Muscle layer of colon (tissue), 2 donors: ENCODE measurements around the gene UBTD1.

Experiments used
- H3K27ac ChIP-seq: one replicate; pipeline ENCODE4 v1.7.0; 2013; ENCODE audit warnings: low read depth, mild to moderate bottlenecking, low read length, moderate library complexity
- H3K27me3 ChIP-seq, 2 donors: one replicate each; pipeline ENCODE4 v1.7.0; 2013; ENCODE audit warnings: low read length in 2 of 2, mild to moderate bottlenecking in 2 of 2; ENCODE audit not compliant: insufficient read depth in 2 of 2, control insufficient read depth in 1 of 2
- H3K36me3 ChIP-seq: one replicate; pipeline ENCODE4 v1.7.0; 2013; ENCODE audit warnings: mild to moderate bottlenecking, low read length; ENCODE audit not compliant: insufficient read depth
- H3K4me1 ChIP-seq: one replicate; pipeline ENCODE4 v1.7.0; 2013; ENCODE audit warnings: mild to moderate bottlenecking, low read length; ENCODE audit not compliant: insufficient read depth
- H3K4me3 ChIP-seq, 2 donors: one replicate each; pipeline ENCODE4 v1.7.0; 2013; ENCODE audit warnings: low read length in 2 of 2, low read depth in 1 of 2, mild to moderate bottlenecking in 1 of 2, moderate library complexity in 1 of 2
- H3K9ac ChIP-seq: one replicate; pipeline ENCODE4 v1.7.0; 2013; ENCODE audit warnings: low read length
- H3K9me3 ChIP-seq: one replicate; pipeline ENCODE4 v1.7.0; 2013; ENCODE audit warnings: mild to moderate bottlenecking, low read length
- donor health status: abdominal sarcoma.
- donor health status: Adenocarcinoma of cecum.

UBTD1 gene

DNA sequence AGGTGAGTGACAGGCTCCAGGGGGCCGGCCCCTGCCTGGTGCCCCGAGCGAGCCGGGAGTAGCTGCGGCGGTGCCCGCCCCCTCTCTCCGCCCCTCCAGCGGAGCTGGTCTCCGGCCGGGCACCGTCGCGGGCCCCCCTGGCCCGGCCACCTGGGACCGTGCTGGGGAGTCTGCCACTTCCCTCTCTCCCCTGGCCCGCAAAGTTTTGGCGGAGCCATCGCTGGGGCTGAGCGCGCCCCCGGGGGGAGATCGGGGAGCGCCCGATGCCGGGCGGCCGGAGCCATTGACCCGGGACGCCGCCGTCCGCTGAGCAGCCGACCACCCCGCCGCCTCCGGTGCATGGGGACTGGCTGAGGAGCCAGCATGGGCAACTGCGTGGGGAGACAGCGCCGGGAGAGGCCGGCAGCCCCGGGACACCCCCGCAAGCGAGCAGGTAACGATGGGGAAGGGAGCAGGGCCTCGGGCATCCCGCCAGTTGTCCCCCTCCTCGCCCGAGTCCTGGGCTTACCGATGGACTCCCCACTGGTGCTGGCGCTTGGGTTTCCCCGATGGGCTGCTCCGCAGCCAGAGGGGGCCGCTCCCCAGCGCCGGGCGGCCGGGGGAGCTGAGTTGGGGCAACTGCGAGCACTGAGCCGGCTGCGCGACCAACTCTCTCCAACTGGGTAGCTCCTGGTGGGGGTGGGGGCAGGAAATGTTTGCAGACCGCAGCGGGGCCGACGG lies at the start of gene UBTD1:
Gene UBTD1 (plus strand): TSS at position 84 of the 720 bp plus-strand sequence. CDS start 280 bp downstream, at position 364.
- Histone ChIP-seq H3K9ac (peak within 1 kb of the TSS; percentile 77), H3K4me3 (peak within 1 kb of the TSS; percentile 90 to 99), H3K27me3 (no peaks in the 10 kb centered on the region), H3K36me3 (peaks cover 3% of the 10 kb centered on the region), H3K27ac (peak within 1 kb of the TSS; percentile 83), H3K9me3 (no peaks in the 10 kb centered on the region), H3K4me1 (peaks cover 31% of the 10 kb centered on the region)

GRCh38 chr10:97450828-97451227 lies 47.9 kb upstream of the UBTD1 start:
- no peaks in the 10 kb centered on the region for H3K9me3 ChIP-seq
- H3K4me3 ChIP-seq = no peak overlapping the region
- no peak overlapping the region for H3K27ac ChIP-seq
- H3K27me3 ChIP-seq = no peaks in the 10 kb centered on the region
- no peak overlapping the region for H3K9ac ChIP-seq
- H3K36me3 ChIP-seq = peaks cover 33% of the 10 kb centered on the region
- H3K4me1 ChIP-seq = peaks cover 17% of the 10 kb centered on the region

- no peak overlapping the region for H3K27ac ChIP-seq
- no peaks in the 10 kb centered on the region for H3K27me3 ChIP-seq
- no peak overlapping the region for H3K4me3 ChIP-seq
- H3K9me3 ChIP-seq = no peaks in the 10 kb centered on the region
- H3K9ac ChIP-seq = no peak overlapping the region
- peaks cover 40% of the 10 kb centered on the region for H3K36me3 ChIP-seq
- H3K4me1 ChIP-seq = peaks cover 17% of the 10 kb centered on the region
Measured at GRCh38 chr10:97451605-97452004, 47.1 kb upstream of the UBTD1 start.

- H3K27me3 ChIP-seq = no peaks in the 10 kb centered on the region
- no peaks in the 10 kb centered on the region for H3K9me3 ChIP-seq
- H3K27ac ChIP-seq = no peak overlapping the region
- H3K36me3 ChIP-seq = peaks cover 47% of the 10 kb centered on the region
- no peak overlapping the region for H3K9ac ChIP-seq
- no peak overlapping the region for H3K4me3 ChIP-seq
- peaks cover 11% of the 10 kb centered on the region for H3K4me1 ChIP-seq
Measured at GRCh38 chr10:97452352-97452751, 46.4 kb upstream of the UBTD1 start.

GRCh38 chr10:97454330-97455036 lies 44.2 kb upstream of the UBTD1 start:
- Histone ChIP-seq H3K9me3 (no peaks in the 10 kb centered on the region), H3K4me3 (no peak overlapping the region), H3K36me3 (peaks cover 65% of the 10 kb centered on the region), H3K27ac (no peak overlapping the region), H3K9ac (no peak overlapping the region), H3K27me3 (no peaks in the 10 kb centered on the region), H3K4me1 (peaks cover 6% of the 10 kb centered on the region)

DNA sequence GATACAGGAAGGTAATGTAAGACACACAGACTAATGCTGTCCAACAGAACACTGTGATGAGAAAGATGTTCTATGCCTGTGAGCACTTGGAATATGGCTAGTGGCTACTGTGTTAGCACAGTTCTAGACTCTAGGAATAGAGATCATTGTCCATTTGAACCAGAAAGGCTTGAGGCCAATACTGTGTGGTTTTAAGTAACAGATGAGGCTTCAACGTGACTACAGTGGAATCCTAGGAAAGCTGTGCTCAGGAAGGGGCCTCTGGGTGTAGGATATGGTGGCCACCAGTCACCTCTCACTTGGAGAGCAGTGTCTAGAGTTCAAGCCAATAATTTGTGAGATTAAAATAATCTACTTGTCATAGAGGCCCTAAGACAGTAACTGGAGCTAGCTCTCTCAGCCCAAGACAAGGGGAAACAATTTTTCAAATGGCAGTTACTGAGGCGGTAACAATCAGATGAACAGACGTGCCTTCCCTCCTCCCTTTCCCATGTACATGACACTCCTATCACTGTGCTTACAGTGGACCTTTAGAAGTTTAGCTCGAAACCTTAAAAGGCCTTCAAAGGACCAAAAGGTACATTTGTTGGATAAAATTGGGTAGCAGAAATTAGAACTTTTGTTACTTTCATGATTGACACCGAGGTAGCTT lies 42.6 kb upstream of the UBTD1 start:
- H3K9me3 ChIP-seq = no peaks in the 10 kb centered on the region
- no peak overlapping the region for H3K4me3 ChIP-seq
- no peaks in the 10 kb centered on the region for H3K27me3 ChIP-seq
- peaks cover 5% of the 10 kb centered on the region for H3K4me1 ChIP-seq
- no peak overlapping the region for H3K27ac ChIP-seq
- H3K9ac ChIP-seq = no peak overlapping the region
- H3K36me3 ChIP-seq = peaks cover 81% of the 10 kb centered on the region

DNA sequence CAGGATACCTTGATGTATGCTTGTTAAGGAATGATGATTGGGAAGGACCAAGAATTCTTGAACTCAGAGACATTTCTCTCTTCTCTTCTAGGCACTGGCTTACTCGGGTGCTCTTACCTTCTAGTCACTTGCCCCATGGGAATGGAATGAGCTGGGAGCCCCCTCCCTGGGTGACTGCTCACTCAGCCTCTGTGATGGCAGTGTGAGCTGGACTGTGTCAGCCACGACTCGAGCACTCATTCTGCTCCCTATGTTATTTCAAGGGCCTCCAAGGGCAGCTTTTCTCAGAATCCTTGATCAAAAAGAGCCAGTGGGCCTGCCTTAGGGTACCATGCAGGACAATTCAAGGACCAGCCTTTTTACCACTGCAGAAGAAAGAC lies 42.0 kb upstream of the UBTD1 start:
- peaks cover 5% of the 10 kb centered on the region for H3K4me1 ChIP-seq
- peaks cover 86% of the 10 kb centered on the region for H3K36me3 ChIP-seq
- no peak overlapping the region for H3K9ac ChIP-seq
- no peak overlapping the region for H3K4me3 ChIP-seq
- no peaks in the 10 kb centered on the region for H3K27me3 ChIP-seq
- H3K9me3 ChIP-seq = no peaks in the 10 kb centered on the region
- H3K27ac ChIP-seq = no peak overlapping the region

GRCh38 chr10:97459111-97459510 lies 39.6 kb upstream of the UBTD1 start:
- H3K36me3 ChIP-seq = peaks cover 93% of the 10 kb centered on the region
- H3K9ac ChIP-seq = no peak overlapping the region
- no peaks in the 10 kb centered on the region for H3K9me3 ChIP-seq
- no peaks in the 10 kb centered on the region for H3K27me3 ChIP-seq
- no peak overlapping the region for H3K27ac ChIP-seq
- no peak overlapping the region for H3K4me3 ChIP-seq
- H3K4me1 ChIP-seq = peaks cover 5% of the 10 kb centered on the region

DNA sequence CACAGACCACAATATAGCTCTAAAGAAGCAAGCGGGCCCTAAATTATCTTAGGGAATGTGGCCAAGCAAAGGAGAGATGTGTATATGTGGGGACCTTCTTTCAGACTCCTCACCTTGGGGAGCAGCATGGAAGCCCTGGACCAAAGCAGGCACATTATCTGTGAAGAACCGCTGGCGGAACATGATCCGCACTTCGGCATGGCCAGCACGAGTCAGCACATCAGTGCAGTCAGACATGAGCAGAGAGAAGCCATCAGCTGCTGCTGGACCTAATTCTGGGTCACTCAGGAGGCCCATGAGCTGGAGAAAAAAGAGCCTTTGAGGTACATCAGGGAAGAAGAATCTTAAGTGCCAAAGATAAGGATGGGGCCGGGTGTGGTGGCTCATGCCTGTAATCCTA lies 38.8 kb upstream of the UBTD1 start:
- Histone ChIP-seq H3K9me3 (no peaks in the 10 kb centered on the region), H3K27ac (no peak overlapping the region), H3K27me3 (no peaks in the 10 kb centered on the region), H3K4me3 (no peak overlapping the region), H3K9ac (no peak overlapping the region), H3K36me3 (peaks cover 94% of the 10 kb centered on the region), H3K4me1 (peaks cover 5% of the 10 kb centered on the region)

DNA sequence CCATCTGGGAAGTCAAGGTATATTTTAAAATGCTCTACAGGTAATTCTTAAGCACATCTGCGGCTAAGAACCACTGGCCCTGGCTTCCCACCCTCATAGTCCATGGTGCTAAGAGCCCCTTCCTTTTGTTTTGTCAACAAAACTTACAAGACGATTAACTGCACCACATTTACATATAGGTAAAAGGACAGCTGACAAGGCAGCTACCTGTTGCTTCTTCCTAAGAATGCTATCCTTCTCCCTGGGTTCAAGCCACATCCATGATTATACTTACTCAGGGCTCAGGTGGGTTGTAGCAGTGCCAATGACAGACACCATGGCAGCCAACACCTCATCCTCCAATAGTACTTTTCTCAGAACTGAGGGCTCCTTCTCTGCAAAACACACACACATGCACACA lies 36.4 kb upstream of the UBTD1 start:
- Histone ChIP-seq H3K9me3 (no peaks in the 10 kb centered on the region), H3K27ac (no peak overlapping the region), H3K4me1 (peaks cover 5% of the 10 kb centered on the region), H3K27me3 (no peaks in the 10 kb centered on the region), H3K4me3 (no peak overlapping the region), H3K9ac (no peak overlapping the region), H3K36me3 (peaks cover 95% of the 10 kb centered on the region)

DNA sequence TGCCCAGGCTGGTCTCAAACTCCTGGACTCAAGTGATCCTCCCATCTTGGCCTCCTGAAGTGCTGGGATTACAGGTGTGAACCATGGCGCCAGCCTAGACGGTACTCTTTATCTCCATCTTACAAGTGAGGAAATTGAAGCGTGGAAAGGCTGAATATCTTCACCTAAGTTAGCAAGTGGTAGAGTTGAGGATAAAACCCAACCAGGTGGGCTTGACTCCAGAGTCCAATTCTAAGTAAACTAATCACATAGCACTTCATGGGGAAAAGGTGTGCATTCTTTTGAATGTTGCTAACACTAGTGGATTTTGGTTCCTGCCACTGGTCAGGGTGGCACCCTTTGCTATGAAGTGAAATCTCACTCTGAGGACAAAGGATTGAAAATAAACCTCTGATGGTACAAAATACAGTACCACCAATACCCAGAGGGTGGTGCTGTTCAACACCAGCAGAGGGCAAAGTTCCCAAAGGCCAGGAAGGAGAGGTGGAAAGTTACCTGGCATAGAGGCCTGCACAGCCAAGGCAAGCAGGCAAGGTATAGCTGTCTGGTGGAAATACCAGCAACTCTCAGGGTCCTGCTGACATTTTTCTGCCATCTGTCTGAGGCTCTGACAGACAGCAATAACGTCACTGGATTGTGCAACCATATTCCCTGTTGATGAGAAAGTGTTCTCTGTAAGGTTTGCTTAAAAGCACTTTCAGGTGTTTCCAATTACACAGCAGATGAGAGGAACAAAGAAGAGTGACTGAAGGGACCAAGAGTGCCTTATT lies 35.2 kb upstream of the UBTD1 start:
- Histone ChIP-seq H3K27ac (no peak overlapping the region), H3K36me3 (peaks cover 99% of the 10 kb centered on the region)

More for the DNA sequence above, 35.2 kb upstream of the UBTD1 start:
- Histone ChIP-seq H3K4me1 (peaks cover 5% of the 10 kb centered on the region), H3K9me3 (no peaks in the 10 kb centered on the region), H3K9ac (no peak overlapping the region), H3K27me3 (no peaks in the 10 kb centered on the region), H3K4me3 (no peak overlapping the region)
